GM21390 (cell line): ENCODE results near the gene CATSPERZ.

ENCODE experiments used
- ATAC-seq: cut with Tn5 transposase; IDR thresholded peaks from one replicate; pipeline ENCODE4 v1.9.1; 2021; ENCODE audit not compliant: unreplicated experiment

The CATSPERZ gene, protein sequence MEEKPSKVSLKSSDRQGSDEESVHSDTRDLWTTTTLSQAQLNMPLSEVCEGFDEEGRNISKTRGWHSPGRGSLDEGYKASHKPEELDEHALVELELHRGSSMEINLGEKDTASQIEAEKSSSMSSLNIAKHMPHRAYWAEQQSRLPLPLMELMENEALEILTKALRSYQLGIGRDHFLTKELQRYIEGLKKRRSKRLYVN

DNA sequence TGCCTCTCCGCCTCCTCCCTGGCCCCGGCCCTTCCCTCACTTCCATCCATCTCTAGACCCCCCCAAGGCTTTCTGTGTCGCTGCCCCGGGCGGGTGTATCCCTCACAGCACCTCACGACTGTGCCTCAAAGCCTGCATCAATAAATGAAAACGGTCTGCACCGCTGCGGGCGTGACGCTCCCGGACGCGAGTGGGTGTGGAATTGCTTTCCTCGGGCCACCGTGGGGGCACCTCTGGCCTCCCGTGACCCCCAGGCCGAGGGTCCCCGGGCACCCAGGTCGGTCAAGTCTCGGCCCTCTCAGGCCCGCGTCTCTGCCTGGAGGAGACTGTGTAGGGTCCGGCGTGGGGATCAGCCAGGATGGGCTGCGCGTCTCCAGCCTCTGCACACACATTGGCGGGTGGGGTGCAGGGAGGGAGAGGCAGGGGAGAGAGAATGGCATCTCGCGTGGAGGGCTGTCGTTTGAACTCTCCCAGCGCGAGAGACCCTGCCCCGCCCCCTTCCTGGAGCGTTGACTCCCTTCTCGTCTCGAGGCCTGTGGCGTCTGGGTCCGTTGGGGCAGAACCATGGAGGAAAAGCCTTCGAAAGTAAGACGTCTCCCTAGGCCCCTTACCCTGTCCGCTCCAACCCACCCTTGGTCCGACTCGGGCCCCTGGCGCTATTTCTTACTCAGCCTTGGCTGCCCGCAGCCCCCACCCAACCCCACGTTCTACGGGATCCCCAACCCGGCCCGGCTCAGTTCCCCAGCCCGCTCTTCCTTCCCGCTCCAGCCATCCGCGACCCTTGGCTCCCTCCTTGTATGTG, at the start of gene CATSPERZ:
CATSPERZ (plus strand) TSS at position 512 of the 802 bp plus-strand sequence; CDS start at position 565, 53 bp downstream.
- no peak for ATAC-seq

DNA sequence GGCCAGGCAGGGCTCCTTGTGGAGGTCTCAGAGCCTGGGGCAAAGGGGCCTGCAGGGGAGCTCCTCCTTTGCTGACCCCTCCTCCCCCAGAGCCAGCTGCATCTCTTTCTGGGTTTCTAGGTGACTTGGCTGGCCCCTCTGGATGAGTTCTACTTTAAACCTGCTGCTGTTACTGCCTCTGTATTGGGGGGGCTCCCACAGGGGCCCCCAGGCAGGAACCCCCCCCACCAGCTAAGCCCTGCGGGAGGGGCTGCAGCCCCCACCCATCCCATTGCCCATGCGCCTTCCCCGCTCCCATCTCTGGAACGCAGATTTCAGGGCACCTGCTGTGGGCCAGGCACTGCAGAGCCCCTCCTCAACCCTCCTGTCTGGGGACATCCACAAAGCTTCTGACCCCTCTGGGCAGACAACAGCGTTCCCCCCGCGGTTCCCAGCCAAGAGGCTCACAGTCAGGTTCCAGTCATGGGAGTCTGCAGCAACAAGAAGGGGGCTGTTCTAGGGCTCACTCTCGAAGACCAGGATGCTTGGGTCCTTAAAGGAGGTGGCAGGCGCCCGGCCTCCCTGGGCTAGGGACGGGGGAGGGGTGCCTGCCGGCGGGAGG, 49.6 kb upstream of the CATSPERZ start:
- ATAC-seq = no peak

DNA sequence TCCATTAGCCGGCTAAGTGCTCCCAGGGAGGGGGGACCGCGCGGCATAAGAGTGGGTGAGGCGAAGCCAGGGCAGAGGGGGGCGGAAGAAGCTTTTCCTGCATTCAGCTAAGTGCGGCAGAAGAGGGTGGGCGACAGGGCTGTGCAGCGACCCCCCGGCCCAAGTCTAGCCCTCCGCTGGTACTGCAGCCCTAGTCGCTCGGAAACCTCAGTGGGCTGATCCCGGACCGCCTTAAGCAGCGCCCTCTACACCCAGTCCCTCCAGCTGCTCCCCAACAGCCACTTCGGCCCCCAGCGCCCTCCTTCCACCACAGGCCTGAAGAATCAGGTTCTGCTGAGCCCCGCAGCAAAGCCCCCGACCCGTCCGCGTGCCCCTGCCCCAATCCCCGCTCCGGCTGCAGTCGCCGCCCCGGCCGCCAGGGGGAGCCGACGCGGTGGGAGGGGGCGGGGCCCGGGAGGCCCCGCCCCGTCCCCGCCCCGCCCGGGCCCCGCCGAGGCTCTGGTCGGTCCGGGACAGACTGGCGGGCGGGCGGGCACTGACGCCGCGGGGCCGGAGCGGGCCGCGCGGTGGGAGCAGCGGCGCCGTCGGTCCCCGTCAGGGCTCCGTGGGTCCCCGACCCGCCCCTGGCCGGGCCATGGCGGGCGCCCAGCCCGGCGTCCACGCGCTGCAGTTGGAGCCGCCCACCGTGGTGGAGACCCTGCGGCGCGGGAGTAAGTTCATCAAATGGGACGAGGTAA, 49.0 kb upstream of the CATSPERZ start, which contains the start of gene PLCB3:
PLCB3 (plus strand) TSS at position 515 of the 737 bp plus-strand sequence; CDS start at position 635, 120 bp downstream.
- ATAC-seq = peak; percentile 40

DNA sequence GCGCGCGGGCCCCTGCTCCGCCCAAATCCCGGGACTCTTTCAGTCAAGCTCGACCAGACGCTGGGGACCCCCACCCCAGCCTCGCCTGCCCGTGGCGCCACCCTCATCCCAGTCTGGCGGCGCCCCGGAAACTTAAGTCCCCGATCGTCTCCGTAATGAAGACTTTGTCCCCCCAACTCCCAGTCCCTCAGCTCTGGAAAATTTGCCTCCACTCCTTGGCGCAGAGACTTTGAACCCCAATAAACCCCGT, 48.5 kb upstream of the CATSPERZ start:
- no peak for ATAC-seq

DNA sequence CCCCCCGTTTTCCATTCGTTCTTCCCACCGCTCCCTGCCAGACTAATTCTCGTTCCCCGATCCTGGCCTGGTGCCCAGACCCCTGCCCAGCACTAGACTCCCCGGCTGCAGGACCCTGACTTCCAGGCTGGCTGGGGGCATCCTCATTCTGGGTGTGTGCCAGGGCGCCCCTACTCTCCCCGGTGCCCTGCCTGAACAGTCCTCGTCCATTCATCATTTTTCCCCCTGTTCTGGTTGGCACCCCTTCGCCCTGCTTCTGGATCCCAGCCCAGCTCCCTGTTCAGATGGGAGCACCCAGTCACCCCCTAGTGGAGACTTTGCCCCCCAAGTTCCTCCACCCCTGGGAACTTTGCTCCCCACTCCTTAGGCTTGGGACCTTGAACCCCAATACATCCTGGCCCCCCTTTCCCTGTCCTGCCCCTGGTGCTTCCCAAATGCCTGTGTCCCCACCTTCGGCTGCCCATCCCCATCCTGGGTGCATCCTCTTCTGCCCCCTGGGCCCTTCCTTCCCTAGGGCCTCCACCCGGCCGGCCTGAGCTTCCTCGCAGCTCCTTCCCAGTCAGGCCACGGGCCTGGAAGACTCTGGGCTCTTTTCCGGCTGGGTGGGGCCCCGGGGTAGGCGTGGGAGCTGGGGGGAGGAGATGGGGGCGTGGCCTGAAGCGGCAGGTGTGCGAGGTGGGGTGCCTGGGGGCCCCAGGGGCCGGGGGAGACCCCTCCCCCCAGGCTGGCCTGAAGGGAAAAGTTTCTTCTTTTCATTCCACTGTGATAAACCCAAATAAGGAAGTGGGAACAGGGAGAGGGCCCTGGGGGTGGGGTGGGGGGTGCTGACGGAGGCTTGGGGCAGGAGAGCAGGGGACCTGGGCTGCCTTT, 47.9 kb upstream of the CATSPERZ start:
- ATAC-seq = no peak

DNA sequence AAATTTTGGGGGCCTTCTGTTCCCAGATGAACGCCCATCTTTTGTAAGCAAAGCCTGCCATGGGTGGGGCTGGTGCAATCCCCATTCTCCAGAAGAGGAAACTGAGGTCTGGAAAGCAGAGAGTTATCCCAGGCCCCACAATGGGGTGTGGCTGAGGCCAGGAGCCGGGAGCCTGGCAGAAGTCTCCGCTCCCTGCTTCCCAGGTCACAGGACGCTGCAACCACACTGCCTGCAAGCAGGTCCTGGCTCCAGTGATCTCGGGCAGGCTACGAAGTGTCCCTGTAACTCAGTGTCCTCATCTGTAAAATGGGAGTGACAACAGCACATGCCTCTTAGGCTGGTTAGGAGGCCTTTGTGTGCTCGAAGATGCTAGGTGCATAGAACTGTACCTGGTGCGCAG, 47.1 kb upstream of the CATSPERZ start:
- ATAC-seq = no peak

DNA sequence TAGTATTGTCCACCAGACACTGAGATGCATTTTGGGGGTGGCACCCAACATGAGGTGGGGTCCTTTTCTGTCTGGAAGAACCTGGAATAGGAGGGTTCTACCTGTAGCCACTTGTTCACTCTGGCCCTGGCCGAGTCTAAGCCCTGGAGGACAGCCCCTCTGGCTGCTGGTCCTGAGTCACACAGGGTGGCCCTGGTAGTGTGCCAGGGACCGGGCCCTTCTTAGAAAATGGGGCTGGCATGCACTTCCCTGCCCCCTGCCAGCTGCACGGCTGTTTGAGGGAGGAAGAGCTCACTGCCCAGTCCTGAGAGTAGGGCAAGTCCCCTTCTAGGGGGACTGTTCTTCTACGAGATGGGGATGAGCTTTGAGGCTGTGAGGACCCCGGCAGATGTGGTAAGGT, 46.7 kb upstream of the CATSPERZ start:
- ATAC-seq = no peak

DNA sequence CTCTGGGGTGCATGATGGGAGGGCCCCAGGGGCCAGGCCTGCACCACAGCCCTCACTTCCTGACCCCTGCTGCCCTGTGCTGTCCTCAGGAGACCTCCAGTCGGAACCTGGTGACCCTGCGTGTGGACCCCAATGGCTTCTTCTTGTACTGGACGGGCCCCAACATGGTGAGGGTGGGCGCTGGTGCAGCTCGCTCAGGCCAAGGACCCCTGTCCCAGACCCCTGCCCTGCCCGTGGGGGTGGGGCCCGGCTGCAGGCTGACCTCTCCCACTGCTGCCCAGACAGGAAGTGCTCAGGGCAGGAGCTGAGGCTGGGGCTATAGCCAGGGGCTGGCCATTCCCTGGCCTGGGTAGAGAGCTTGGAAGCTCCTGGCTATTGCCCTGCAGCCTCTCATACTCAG, 45.8 kb upstream of the CATSPERZ start:
- ATAC-seq = no peak

DNA sequence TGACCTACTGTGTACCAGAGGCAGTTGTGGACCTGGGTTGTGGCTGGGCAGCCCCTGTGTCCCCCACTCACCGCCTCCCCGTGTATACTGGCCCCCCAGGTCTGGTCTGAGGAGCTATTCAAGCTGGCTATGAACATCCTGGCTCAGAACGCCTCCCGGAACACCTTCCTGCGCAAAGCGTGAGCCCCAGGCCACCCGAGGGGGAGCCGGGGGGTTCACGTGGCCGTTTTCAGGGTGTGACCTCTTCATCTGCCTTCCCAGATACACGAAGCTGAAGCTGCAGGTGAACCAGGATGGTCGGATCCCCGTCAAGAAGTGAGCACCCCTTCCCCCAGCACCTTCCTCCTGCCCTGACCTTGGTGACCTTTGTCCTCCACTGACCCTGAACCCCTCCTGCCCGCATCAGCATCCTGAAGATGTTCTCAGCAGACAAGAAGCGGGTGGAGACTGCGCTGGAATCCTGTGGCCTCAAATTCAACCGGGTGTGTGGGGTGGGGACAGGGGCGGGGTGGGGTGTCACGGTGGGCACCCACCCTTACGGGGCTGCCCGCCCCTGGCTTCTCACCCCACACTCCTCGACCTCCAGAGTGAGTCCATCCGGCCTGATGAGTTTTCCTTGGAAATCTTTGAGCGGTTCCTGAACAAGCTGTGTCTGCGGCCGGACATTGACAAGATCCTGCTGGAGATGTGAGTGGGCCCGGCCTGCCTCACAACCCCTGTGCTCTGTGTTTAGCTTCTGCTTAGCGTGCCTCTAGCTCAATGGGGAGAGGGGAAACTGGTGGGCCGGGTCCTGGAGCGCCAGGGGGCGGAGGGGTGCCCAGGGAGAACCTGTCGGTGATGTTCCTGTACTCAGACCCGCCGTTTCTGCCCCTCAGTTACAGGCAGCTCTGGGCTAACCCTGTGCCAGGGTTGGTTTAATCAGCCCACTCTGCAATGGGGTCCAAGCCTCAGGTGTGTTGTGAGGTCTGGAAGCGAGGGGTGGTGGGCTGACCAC, 44.7 kb upstream of the CATSPERZ start:
- no peak for ATAC-seq

DNA sequence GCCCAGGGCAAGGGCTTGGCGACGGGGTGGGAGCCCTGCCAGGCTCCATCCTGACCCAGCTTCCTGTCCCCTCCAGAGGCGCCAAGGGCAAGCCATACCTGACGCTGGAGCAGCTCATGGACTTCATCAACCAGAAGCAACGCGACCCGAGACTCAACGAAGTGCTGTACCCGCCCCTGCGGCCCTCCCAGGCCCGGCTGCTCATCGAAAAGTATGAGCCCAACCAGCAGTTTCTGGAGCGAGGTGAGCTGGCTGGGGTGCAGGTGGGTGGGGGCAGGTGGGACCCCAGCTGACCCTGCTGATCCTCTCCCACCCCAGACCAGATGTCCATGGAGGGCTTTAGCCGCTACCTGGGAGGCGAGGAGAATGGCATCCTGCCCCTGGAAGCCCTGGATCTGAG, 43.9 kb upstream of the CATSPERZ start:
- no peak for ATAC-seq

DNA sequence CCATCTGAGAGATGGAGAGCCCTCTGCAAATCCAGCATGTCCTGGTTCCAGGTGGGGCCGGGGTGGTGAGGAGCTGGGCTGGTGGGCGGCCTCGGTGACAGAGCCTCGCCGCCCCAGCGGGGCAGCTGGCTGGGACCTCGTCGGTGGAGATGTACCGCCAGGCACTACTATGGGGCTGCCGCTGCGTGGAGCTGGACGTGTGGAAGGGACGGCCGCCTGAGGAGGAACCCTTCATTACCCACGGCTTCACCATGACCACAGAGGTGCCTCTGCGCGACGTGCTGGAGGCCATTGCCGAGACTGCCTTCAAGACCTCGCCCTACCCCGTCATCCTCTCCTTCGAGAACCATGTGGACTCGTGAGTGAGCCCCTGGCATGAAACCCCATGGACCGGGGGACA, 41.8 kb upstream of the CATSPERZ start:
- ATAC-seq = no peak

DNA sequence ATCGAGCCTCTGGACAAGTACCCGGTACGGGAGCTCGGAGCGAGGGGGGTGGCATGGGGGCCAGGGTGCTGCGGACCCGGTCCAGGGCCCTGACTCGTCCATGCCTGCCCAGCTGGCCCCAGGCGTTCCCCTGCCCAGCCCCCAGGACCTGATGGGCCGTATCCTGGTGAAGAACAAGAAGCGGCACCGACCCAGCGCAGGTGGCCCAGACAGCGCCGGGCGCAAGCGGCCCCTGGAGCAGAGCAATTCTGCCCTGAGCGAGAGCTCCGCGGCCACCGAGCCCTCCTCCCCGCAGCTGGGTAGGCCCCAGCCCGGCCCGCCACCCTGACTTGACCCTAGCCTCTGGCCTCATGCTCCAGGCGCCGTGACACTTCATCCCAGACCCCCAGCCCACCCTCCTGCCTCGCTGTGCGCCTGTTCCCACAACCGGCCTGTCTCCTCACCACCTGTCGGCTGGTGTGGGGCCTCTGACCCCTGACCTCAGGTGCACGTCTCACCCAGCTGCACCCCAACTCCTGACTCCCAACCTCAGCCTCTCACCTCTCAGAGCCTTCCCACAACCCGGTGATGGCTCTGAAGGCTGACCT, 41.1 kb upstream of the CATSPERZ start:
- ATAC-seq = no peak

DNA sequence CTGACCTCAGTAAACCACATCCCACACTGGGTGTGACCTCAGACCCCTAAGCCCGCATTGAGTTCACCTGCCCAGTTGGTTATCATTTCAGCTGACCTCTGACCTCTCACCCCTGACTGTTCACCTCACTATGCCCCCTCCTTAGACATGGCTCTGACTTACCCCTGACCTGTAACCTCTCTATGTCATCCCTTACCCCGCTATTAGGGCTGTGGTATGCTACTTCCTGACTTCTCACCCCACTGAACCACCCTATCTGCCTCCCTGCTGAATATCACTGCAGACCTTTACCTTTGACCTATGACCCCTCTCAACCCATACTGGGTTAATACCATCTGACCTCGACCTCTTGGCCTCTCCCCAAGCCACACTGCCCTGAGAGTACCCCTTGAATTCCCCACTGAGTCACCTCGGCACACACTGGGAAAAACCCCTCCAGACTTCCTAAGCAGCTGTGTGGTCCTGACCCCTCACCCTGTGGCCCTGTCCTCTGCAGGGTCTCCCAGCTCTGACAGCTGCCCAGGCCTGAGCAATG, 40.6 kb upstream of the CATSPERZ start:
- no peak for ATAC-seq

DNA sequence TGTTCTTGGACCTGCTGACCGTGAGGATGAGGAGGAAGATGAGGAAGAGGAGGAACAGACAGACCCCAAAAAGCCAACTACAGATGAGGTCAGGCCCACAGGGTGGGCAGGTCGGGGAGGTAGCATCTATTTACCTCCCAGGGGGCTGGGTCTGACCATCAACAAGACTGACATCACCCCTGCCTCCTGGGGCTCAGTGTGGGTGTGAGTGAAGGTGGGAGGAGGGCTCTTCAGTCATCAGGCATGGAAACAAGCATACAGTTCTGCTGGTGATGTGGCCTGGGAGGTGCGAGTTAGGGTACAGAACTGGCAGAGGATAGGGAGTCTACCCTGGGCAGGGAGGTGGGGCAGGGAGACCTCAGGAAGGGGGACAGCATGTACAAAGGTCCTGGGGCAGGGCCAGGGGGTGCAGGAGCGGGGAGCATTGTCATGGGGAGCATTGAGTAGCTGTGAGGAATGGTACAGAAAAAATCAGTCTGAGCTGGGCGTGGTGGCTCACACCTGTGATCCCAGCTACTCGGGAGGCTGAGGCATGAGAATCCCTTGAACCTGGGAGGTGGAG, 39.9 kb upstream of the CATSPERZ start:
- ATAC-seq = no peak

DNA sequence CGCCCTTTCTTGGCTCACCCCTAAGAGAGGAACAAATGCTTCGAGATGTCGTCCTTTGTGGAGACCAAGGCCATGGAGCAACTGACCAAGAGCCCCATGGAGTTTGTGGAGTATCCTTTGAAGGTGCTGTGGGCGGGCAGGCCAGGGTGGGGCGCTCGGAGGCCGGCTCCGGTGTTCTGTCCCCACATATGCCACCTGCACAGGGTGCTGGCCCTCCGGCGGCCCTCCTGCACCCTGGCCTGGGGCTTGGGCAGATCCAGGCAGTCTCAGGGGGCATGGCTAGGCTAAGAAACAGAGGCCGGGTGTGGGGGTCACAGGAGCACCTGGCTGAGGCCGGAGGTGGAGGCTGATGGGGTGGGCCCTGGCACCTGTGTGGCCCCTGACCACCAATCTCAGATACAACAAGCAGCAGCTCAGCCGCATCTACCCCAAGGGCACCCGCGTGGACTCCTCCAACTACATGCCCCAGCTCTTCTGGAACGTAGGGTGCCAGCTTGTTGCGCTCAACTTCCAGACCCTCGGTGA, 38.5 kb upstream of the CATSPERZ start:
- ATAC-seq = no peak

DNA sequence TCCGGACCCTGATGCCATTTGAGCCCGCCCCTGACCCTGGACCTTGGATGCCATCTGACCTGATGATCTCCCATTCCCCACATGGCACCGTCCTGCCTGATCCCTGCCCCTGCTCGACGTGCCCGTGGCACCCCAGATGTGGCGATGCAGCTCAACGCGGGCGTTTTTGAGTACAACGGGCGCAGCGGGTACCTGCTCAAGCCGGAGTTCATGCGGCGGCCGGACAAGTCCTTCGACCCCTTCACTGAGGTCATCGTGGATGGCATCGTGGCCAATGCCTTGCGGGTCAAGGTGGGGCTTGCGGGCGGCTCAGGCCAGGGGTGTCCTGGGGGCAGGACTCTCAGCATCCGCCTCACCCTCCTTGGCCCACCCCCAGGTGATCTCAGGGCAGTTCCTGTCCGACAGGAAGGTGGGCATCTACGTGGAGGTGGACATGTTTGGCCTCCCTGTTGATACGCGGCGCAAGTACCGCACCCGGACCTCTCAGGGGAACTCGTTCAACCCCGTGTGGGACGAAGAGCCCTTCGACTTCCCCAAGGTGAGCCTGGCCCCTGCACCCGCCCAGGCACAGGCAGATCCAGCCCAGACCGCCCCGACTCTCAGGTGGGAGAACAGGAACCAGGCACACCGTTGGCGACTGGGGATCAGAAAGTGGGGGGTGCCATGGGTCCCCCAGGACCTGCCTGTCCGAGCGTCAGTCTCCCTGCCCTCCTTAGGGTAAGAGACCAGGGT, 37.7 kb upstream of the CATSPERZ start:
- no peak for ATAC-seq

DNA sequence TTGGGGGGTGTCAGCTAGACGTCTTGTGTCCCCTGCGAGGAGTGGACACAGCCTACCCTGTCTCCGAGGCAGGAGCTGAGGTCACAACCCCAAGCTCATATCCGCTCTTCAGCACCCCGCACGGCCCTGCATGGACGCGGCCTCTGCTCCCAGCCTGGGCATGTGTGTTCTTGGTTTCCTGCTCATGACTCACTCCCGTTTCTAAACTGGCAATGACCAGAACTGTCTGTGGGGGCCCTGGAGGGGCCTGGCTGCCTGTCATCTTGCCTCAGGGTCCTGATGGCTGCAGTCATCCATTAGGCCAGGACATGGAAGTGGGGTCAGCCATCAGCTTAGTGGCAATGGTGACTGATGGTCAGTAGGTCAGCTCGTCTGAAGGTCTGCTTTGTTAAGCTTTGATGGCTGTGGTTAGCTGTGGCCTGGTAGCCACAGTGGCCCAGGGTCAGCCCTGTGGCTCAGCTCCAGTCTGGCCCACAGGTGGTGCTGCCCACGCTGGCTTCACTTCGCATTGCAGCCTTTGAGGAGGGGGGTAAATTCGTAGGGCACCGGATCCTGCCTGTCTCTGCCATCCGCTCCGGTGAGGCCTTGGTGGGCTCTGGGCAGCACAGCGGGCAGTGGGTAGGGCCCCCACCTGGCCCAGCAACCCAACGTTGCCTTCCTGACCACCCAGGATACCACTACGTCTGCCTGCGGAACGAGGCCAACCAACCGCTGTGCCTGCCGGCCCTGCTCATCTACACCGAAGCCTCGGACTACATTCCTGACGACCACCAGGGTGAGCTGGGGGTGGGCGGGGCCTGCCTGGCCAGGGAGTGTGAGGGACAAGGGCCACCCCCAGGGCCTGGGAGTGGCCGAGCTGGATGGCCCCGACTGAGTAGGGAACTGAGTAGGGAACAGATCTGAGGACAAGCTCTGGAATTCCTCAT, 36.9 kb upstream of the CATSPERZ start:
- no peak for ATAC-seq
